ENCODE data around the gene KDM4E. TPM values are rescaled to one million over a fixed set of nuclear protein-coding genes. Genes with fewer than 3 reads are reported as not detected.

KDM4E gene
- total RNA-seq, 2 experiments from 2014 or later, result not detected

GRCh38 chr11:95072948-95073347, 47.9 kb downstream of the KDM4E start:
- ChIA-PET CTCF (interaction anchor here (1.1 to 12.0 kb wide), 5 partner anchors 9 to 633 kb away, joined by 3 to 185 read pairs (median 6); partner anchors contain the start of gene ENDOD1), POLR2A (interaction anchor here (0.6 to 1.3 kb wide), 5 partner anchors 8 to 611 kb away, joined by 3 to 4 read pairs (median 3); no protein-coding TSS in a partner anchor)
- TF ChIP-seq CTCF (IDR thresholded peaks at IDR 0.05), result no peak
- ATAC-seq (no peak), DNase-seq (no peak)
- H3K4me1 Mint-ChIP-seq (ENCODE audit: low read depth), result peaks cover 27% of the 10 kb centered on the region
- intact Hi-C loops (cut with micrococcal nuclease), result no loop called here
- no peaks in the 10 kb centered on the region for H3K27me3 Mint-ChIP-seq
- H3K36me3 Mint-ChIP-seq (ENCODE audit: low read depth), result peaks cover 17% of the 10 kb centered on the region
- no peaks in the 10 kb centered on the region for H3K9me3 Mint-ChIP-seq
- H3K27ac Mint-ChIP-seq, result no peak overlapping the region
- H3K4me3 Mint-ChIP-seq, result no peak overlapping the region

GRCh38 chr11:95074792-95075563, 49.9 kb downstream of the KDM4E start:
- ATAC-seq (no peak), DNase-seq (no peak)
- POLR2A ChIA-PET, result interaction anchor here (0.7 to 1.2 kb wide), 3 partner anchors 9 to 681 kb away, joined by 3 to 4 read pairs (median 3); no protein-coding TSS in a partner anchor
- Mint-ChIP-seq H3K9me3 (no peaks in the 10 kb centered on the region), H3K27ac (no peak overlapping the region), H3K36me3 (ENCODE audit: low read depth) (peaks cover 9% of the 10 kb centered on the region), H3K4me1 (ENCODE audit: low read depth) (peaks cover 22% of the 10 kb centered on the region), H3K4me3 (no peak overlapping the region), H3K27me3 (no peaks in the 10 kb centered on the region)
- intact Hi-C loops (cut with micrococcal nuclease), result no loop called here
- TF ChIP-seq CTCF (IDR thresholded peaks at IDR 0.05), result no peak
- CTCF ChIA-PET, result interaction anchor here (0.7 to 12.0 kb wide), 5 partner anchors 9 to 78 kb away, joined by 3 to 185 read pairs (median 4); no protein-coding TSS in a partner anchor

- Mint-ChIP-seq H3K9me3 (no peaks in the 10 kb centered on the region), H3K4me1 (ENCODE audit: low read depth) (peaks cover 14% of the 10 kb centered on the region), H3K27me3 (no peaks in the 10 kb centered on the region), H3K36me3 (ENCODE audit: low read depth) (peaks cover 1% of the 10 kb centered on the region), H3K27ac (no peak overlapping the region), H3K4me3 (no peak overlapping the region)
- POLR2A ChIA-PET, result interaction anchor here (1.0 kb wide), 1 partner anchor 14 kb away, joined by 3 read pairs; no protein-coding TSS in a partner anchor
- DNase-seq, result no peak
- intact Hi-C loops (cut with micrococcal nuclease), result no loop called here
- CTCF ChIA-PET, result interaction anchor here (1.1 to 12.0 kb wide), 6 partner anchors 8 to 76 kb away, joined by 3 to 185 read pairs (median 5); partner anchors contain the start of gene SRSF8
- no peak for ATAC-seq
- TF ChIP-seq CTCF (IDR thresholded peaks at IDR 0.05), result no peak
These were observed 51.4 kb downstream of the KDM4E start for GRCh38 chr11:95076416-95076815.

- intact Hi-C loops (cut with micrococcal nuclease), result no loop called here
- H3K4me3 Mint-ChIP-seq, result no peak overlapping the region
- H3K36me3 Mint-ChIP-seq (ENCODE audit: low read depth), result no peaks in the 10 kb centered on the region
- CTCF ChIA-PET, result interaction anchor here (1.2 to 12.0 kb wide), 3 partner anchors 9 to 76 kb away, joined by 3 to 185 read pairs (median 6); partner anchors contain the start of gene SRSF8
- no peak for ATAC-seq
- H3K27me3 Mint-ChIP-seq, result no peaks in the 10 kb centered on the region
- no peak for DNase-seq
- POLR2A ChIA-PET, result no interaction called here
- H3K27ac Mint-ChIP-seq, result no peak overlapping the region
- TF ChIP-seq CTCF (IDR thresholded peaks at IDR 0.05), result no peak
- no peaks in the 10 kb centered on the region for H3K9me3 Mint-ChIP-seq
- H3K4me1 Mint-ChIP-seq (ENCODE audit: low read depth), result peaks cover 15% of the 10 kb centered on the region
These were observed 51.9 kb downstream of the KDM4E start for GRCh38 chr11:95076981-95077380.

Other genes with a start within 250 kb of the KDM4E start
- gene CWC15, start 51.7 kb upstream of the KDM4E start, total RNA-seq, result 10 to 100 TPM; 72.5 to 76.4 TPM
- gene KDM4D, start 51.5 kb upstream of the KDM4E start, total RNA-seq, result 1 to 10 TPM; 1.1 to 1.6 TPM
- not detected for gene KDM4F, start 24.2 kb downstream of the KDM4E start, total RNA-seq
- 10 to 100 TPM; 23.0 to 24.7 TPM for gene SRSF8, start 41.7 kb downstream of the KDM4E start, total RNA-seq
- 10 to 100 TPM; 13.0 to 14.1 TPM for gene ENDOD1, start 64.6 kb downstream of the KDM4E start, total RNA-seq
- 10 to 100 TPM; 19.4 to 19.5 TPM for gene SESN3, start 205.9 kb downstream of the KDM4E start, total RNA-seq